GM23338 (cell line): ENCODE data around the gene HTR2A.

ENCODE experiments used
- CREB1 ChIP-seq: fragments of 250-450 bp; sonication (Bioruptor Pico); IDR thresholded peaks from 2 replicates; pipeline ENCODE4 v1.5.0; 2020; ENCODE audit warnings: low read depth, mild to moderate bottlenecking, moderate library complexity
- CTCF ChIP-seq, 2 experiments: fragments of 200-600 bp in 1 of 2; sonication (generic) in 1 of 2; conservative IDR thresholded peaks; 2 replicates each; pipeline versions ENCODE4 v1.5.1 to v1.6.1; 2016 to 2017; ENCODE audit warnings: antibody characterized with exemption in 2 of 2, low read depth in 2 of 2, mild to moderate bottlenecking in 2 of 2, moderate library complexity in 1 of 2
- EZH2 ChIP-seq: fragments of 200-600 bp; sonication (generic); IDR thresholded peaks from one replicate; pipeline ENCODE4 v1.8.0; 2017; ENCODE audit warnings: antibody characterized with exemption, mild to moderate bottlenecking, low read depth; ENCODE audit not compliant: unreplicated experiment
- EZH2phosphoT487 ChIP-seq: fragments of 200-600 bp; sonication (generic); IDR thresholded peaks from one replicate; pipeline ENCODE4 v1.8.1; 2018; ENCODE audit warnings: antibody characterized with exemption; ENCODE audit not compliant: unreplicated experiment
- POLR2AphosphoS5 ChIP-seq: IDR thresholded peaks from 2 replicates; pipeline ENCODE4 v1.6.1; 2016; ENCODE audit warnings: antibody characterized with exemption, low read depth
- REST ChIP-seq: IDR thresholded peaks from one replicate; pipeline ENCODE4 v1.6.1; 2018; ENCODE audit warnings: antibody characterized with exemption; ENCODE audit not compliant: unreplicated experiment

- no peak for TF ChIP-seq CTCF (conservative IDR thresholded peaks at IDR 0.05; ENCODE audit: low read depth in 2 of 2)
- TF ChIP-seq CREB1 (CRISPR knock-in tag) = no peak
- no peak for TF ChIP-seq POLR2AphosphoS5
- no peak for TF ChIP-seq REST
- no peak for TF ChIP-seq EZH2phosphoT487
- no peak for TF ChIP-seq EZH2
Measured at GRCh38 chr13:46858776-46859175, 38.1 kb downstream of the HTR2A start.
